Lung (tissue), 12 donors: ENCODE results near the gene ADCY2. TPM values are rescaled to one million over a fixed set of nuclear protein-coding genes. Genes with fewer than 3 reads are reported as not detected.
A peak's percentile ranks its signal among the peaks of the same experiment; 100 is the strongest.

ENCODE experiments used
- ATAC-seq: fragments of 200-7000 bp; cut with Tn5 transposase; one replicate; pipeline ENCODE4 v1.9.1; 2020; ENCODE audit warnings: moderate number of reproducible peaks; ENCODE audit not compliant: insufficient read depth, low FRiP score
- DNase-seq, 3 donors: peaks; one replicate each; pipeline ENCODE4 v3.0.0-alpha.2; 2013 to 2017
- H3K27ac ChIP-seq, 2 donors: one replicate each; pipeline ENCODE4 v1.5.1; 2013; ENCODE audit warnings: mild to moderate bottlenecking in 2 of 2, moderate library complexity in 2 of 2, control low read depth in 1 of 2, inconsistent platforms in 1 of 2, low read depth in 1 of 2, low read length in 1 of 2
- H3K27me3 ChIP-seq, 3 donors: one replicate each; pipeline ENCODE4 v1.5.1; 2013; ENCODE audit warnings: low read length in 2 of 3; ENCODE audit not compliant: control insufficient read depth in 3 of 3, insufficient read depth in 3 of 3
- H3K36me3 ChIP-seq, 4 donors: one replicate each; pipeline ENCODE4 v1.5.1; 2013; ENCODE audit warnings: low read length in 4 of 4, mild to moderate bottlenecking in 1 of 4, moderate library complexity in 1 of 4; ENCODE audit not compliant: control insufficient read depth in 4 of 4, insufficient read depth in 4 of 4
- H3K4me1 ChIP-seq, 5 donors: one replicate each; pipeline ENCODE4 v1.5.1; 2013; ENCODE audit warnings: low read length in 5 of 5, mild to moderate bottlenecking in 2 of 5, moderate library complexity in 1 of 5; ENCODE audit not compliant: control insufficient read depth in 5 of 5, insufficient read depth in 5 of 5
- H3K4me3 ChIP-seq: one replicate; pipeline ENCODE4 v1.5.1; 2013; ENCODE audit warnings: mild to moderate bottlenecking, control low read depth, moderate library complexity
- H3K9ac ChIP-seq, 2 donors: one replicate each; pipeline ENCODE4 v1.5.1; 2013; ENCODE audit warnings: low read length in 2 of 2, control low read depth in 1 of 2; ENCODE audit not compliant: insufficient read depth in 1 of 2
- H3K9me3 ChIP-seq, 4 donors: one replicate each; pipeline ENCODE4 v1.5.1; 2013; ENCODE audit warnings: low read length in 3 of 4, mild to moderate bottlenecking in 1 of 4, moderate library complexity in 1 of 4; ENCODE audit not compliant: control insufficient read depth in 4 of 4, insufficient read depth in 3 of 4
- WGBS, 2 donors: extraction: QIAGEN DNeasy Blood & Tissue Kit; methylation state at CpG; one replicate each; pipeline ENCODE4 v1.1.7; 2013; 5-methylcytosine and 5-hydroxymethylcytosine counted together
- polyA plus RNA-seq, 2 donors: library from polyadenylated mRNA; stranded (reverse); fragments of 200-250 nt; gene quantifications; one replicate each; pipeline ENCODE4 v1.2.1, GENCODE V29; 2013
- total RNA-seq, 2 donors: library from RNA; depleted of rRNA in 1 of 2; stranded (reverse); fragments of >200 nt in 1 of 2; gene quantifications; one replicate each; pipeline ENCODE4 v1.2.1, GENCODE V29; 2014 to 2021
- TF ChIP-seq, protein P1 (sequence below): IDR thresholded peaks from 2 replicates; pipeline ENCODE4 v1.5.1; 2012; ENCODE audit warnings: mild to moderate bottlenecking; ENCODE audit errors: control extremely low read depth, extremely low read depth
- donor health status: control.
- donor health status: control.
- donor health status: Bipolar disorder and iron deficiency.
- donor health status: healthy.
- donor health status: DM: yes; HTN: yes; CAD: no.

Gene ADCY2
- total and polyA plus RNA-seq, 4 donors: 0.10 to 3.5 (median 0.84) TPM

DNA sequence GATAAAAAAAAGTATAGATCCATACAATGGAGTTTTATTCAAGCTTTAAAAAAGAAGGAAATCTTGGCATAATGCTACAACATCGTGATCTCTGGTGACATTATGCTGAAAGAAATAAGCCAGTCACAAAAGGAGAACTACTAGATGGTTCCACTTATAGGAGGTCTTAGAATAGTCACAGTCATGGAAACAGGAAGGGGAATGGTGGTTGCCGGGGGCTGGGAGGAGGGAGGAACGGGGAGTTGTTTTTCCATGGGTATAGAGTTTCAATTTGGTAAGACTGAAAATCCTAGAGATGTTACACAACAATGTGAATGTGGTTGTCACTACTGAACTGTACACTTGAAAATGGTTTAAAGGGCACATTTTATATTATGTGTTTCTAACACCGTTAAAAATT lies 360.5 kb downstream of the ADCY2 start:
- H3K9ac ChIP-seq: no peak overlapping the region
- H3K36me3 ChIP-seq: no peaks in the 10 kb centered on the region
- H3K27ac ChIP-seq: no peak overlapping the region
- peaks cover 0 to 7% (median 0%) of the 10 kb centered on the region in 5 donors for H3K4me1 ChIP-seq
- peak in 1 of 3 donors; percentile 47 for DNase-seq
- H3K4me3 ChIP-seq: no peak overlapping the region
- TF ChIP-seq, protein P1, sequence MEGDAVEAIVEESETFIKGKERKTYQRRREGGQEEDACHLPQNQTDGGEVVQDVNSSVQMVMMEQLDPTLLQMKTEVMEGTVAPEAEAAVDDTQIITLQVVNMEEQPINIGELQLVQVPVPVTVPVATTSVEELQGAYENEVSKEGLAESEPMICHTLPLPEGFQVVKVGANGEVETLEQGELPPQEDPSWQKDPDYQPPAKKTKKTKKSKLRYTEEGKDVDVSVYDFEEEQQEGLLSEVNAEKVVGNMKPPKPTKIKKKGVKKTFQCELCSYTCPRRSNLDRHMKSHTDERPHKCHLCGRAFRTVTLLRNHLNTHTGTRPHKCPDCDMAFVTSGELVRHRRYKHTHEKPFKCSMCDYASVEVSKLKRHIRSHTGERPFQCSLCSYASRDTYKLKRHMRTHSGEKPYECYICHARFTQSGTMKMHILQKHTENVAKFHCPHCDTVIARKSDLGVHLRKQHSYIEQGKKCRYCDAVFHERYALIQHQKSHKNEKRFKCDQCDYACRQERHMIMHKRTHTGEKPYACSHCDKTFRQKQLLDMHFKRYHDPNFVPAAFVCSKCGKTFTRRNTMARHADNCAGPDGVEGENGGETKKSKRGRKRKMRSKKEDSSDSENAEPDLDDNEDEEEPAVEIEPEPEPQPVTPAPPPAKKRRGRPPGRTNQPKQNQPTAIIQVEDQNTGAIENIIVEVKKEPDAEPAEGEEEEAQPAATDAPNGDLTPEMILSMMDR: no peak
- WGBS, 2 donors: 16 to 49% methylated on average over 4 of the region's 4 CpGs
- no peak for ATAC-seq
- H3K27me3 ChIP-seq: no peaks in the 10 kb centered on the region
- peaks cover 0 to 2% (median 0%) of the 10 kb centered on the region in 4 donors for H3K9me3 ChIP-seq

DNA sequence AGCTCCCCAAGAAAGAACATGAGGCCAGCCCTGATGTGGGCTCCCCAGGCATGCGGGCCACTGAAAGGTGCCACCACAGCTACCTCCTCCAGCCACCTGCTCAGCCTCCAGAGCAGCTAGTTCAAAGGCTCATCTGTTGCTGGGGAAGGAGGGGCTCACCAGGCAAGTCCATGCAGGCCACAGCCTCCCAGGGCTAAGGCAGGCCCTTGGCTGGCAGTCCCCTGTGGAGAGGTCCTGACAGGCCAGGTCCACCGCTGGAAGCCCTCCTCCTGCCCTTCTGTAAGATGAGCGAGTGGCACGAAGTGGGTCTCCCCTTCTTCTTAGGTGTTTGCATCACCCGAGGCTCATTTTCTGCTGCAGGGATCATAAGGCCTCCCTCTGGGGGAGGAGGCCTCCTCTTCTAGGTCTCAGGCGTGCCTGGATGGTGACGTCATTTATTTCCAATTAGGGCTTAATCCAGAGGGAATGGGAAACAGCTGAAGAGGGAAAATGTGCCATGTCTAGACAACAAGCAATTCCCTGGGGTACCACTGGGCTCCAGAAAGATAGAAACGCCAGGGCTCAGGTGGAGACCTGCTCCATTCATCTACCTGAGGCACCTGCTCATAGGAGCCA lies 363.4 kb downstream of the ADCY2 start:
- Histone ChIP-seq H3K27me3 (no peaks in the 10 kb centered on the region), H3K4me3 (no peak overlapping the region), H3K4me1 (peaks cover 0 to 7% (median 0%) of the 10 kb centered on the region in 5 donors), H3K9ac (no peak overlapping the region), H3K27ac (no peak overlapping the region), H3K9me3 (peaks cover 0 to 4% (median 0%) of the 10 kb centered on the region in 4 donors), H3K36me3 (no peaks in the 10 kb centered on the region)
- TF ChIP-seq, protein P1: no peak
- 86 to 91% methylated on average over 8 of the region's 8 CpGs for WGBS, 2 donors
- no peak for DNase-seq
- ATAC-seq: no peak

DNA sequence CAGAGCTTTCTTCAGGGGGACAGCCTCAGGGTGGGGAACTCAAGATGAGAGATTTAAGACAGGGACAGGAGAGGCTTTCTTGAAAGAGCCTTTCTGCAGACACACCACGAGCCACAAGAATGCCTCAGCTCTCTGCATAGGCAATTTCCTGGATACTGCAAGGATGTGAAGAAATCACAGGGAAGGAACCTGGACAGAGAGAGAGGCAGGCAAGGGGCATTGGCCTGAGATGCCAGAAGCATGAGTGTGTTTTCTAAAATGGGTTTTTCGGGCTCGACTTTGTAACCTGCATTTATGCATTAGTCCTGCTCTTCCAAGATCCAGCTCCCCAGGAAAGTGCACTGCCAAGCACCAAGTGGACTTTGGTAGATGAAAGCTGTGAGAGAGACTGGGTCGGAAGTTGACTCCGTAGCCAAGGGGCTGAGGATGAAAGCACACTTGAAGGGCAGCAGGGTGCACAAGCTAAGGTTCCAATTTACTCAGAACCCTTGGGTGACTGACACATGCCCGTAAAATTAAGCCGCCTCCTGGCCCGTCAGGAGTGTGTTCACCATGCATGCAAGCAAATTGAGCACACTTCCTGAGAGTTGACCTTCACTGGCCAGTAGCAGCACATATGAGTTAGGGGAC lies 364.1 kb downstream of the ADCY2 start:
- no peak for DNase-seq
- 80 to 84% methylated on average over 8 of the region's 8 CpGs for WGBS, 2 donors
- no peak overlapping the region for H3K9ac ChIP-seq
- peaks cover 0 to 7% (median 0%) of the 10 kb centered on the region in 5 donors for H3K4me1 ChIP-seq
- no peak for ATAC-seq
- TF ChIP-seq, protein P1: no peak
- peaks cover 0 to 2% (median 0%) of the 10 kb centered on the region in 4 donors for H3K9me3 ChIP-seq
- no peaks in the 10 kb centered on the region for H3K27me3 ChIP-seq
- no peak overlapping the region for H3K4me3 ChIP-seq
- no peak overlapping the region for H3K27ac ChIP-seq
- H3K36me3 ChIP-seq: no peaks in the 10 kb centered on the region
